Measurements from ENCODE around the gene ZFP91. TPM values are rescaled to one million over a fixed set of nuclear protein-coding genes. Genes with fewer than 3 reads are reported as not detected.

ZFP91 gene
- total RNA-seq, 1 experiment from 2014 or later = 54.7 TPM

- peak; percentile 58 for DNase-seq (ENCODE audit: extremely low read depth, low read depth)
Observed at GRCh38 chr11:58654079-58654907, 75.4 kb downstream of the ZFP91 start.

DNA sequence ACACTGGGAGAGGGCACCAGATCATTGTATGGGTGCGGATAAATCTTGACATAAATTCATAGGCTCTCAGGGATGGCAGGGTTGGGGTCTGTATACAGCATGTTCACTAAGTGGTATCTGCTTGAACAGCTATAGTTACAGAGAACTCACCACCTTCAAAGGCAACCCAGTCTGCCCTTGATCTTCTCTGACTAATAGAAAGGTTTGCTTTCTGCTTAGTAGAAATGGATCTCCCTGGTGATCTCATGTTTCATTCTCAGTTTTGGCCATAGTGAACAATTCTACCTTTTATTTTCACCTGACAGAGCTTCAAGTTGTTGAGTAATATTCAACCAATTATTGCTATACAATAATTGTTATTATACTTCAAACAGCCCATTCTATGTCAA is 76.0 kb downstream of the ZFP91 start:
- DNase-seq (ENCODE audit: extremely low read depth, low read depth) = no peak

GRCh38 chr11:58656348-58656747 is 77.5 kb downstream of the ZFP91 start:
- DNase-seq (ENCODE audit: extremely low read depth, low read depth) = no peak

DNA sequence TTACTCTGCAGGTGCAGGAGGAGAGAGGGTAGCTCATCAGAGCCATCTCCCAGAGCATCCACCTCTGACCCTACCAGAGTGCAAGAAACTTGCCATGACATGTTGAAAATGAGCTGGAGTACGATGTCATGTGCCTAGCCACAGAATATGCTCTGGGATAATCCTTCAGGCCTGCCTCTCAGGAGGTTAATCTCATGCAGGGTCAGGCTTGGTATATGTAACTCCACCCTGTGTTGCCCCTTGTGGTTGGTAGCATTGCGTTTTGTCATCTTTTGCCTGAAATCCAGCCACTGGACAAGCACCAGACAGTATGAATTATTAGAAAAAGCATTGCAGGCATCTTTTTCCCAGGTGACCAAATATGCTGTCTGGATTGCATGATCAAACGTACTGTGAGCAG is 79.8 kb downstream of the ZFP91 start:
- no peak for DNase-seq (ENCODE audit: extremely low read depth, low read depth)

DNA sequence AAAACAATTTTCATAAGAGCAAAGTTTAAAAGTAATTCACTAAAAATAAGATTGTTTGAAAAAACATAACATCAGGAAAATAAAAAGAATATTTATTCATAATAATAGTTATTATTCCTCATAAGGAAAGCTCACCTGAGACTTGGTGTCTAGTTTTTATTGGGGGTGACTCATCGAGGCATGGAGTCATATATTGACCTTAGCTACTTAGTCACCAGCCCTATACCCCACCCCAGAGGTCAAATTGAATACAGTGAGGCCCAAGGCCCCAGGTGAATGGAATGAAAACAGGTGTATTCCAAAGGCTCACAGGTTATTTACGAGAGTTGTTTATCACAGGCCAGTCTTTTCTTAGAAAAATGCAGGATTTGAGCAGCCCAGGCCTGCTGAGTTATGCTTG is 80.5 kb downstream of the ZFP91 start:
- no peak for DNase-seq (ENCODE audit: extremely low read depth, low read depth)

DNA sequence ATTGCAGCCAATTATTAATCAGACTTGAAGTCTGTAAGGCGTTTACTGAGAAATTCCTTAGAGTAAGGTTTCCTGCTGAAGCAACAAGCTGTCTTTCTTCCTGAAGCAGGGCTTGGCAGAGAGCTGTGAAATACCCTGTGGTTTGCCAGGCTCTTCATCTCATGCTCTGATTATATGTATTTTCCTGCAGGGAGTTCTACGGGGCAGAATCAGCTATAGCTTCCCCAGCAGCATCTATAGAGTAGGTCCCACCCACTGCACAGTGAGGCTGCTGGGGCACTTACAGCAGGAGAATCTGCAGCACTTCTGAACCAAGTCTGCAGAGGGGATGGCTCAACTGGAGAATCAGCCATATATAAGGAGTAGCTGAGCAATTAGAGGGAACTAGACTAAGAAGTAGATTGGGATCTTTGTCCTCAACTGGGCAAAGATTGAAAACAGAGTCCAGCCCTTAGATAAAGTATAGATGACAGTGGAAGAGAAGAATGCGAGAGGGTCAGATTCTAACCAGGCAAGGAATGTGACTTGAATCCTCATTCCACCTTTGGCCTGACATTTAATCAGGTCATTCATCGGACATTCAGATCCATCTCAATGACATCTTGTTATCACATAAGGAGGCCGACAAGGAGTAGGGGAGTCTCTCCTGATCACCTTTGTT is 81.2 kb downstream of the ZFP91 start:
- no peak for DNase-seq (ENCODE audit: extremely low read depth, low read depth)

Other genes starting within 250 kb of the ZFP91 start
- gene OR5B17, start 220.0 kb upstream of the ZFP91 start, total RNA-seq (2014; rRNA removed; shearing (Covaris generic)) = not detected in 2 replicates
- gene OR5B3, start 172.2 kb upstream of the ZFP91 start, total RNA-seq (2014; rRNA removed; shearing (Covaris generic)) = not detected in 2 replicates
- not detected in 2 replicates for gene OR5B2, start 150.9 kb upstream of the ZFP91 start, total RNA-seq (2014; rRNA removed; shearing (Covaris generic))
- not detected in 2 replicates for gene OR5B12, start 136.8 kb upstream of the ZFP91 start, total RNA-seq (2014; rRNA removed; shearing (Covaris generic))
- not detected in 2 replicates for gene OR5B21, start 71.0 kb upstream of the ZFP91 start, total RNA-seq (2014; rRNA removed; shearing (Covaris generic))
- 1.3 and 1.6 TPM in 2 replicates for gene LPXN, start 3.2 kb upstream of the ZFP91 start, total RNA-seq (2014; rRNA removed; shearing (Covaris generic))
- gene CNTF, start 43.6 kb downstream of the ZFP91 start, total RNA-seq (2014; rRNA removed; shearing (Covaris generic)) = 0.72 and 1.3 TPM in 2 replicates
- not detected in 2 replicates for gene GLYAT, start 152.9 kb downstream of the ZFP91 start, total RNA-seq (2014; rRNA removed; shearing (Covaris generic))

All from NCI-H460 (cell line).